Stimulated activated CD4-positive, alpha-beta T cell treated with anti-CD3 and anti-CD28 coated beads, Interleukin-12 subunit alpha, Interleukin-12 subunit beta, amount 100 ng/mL, for 48 hours (primary cell): ENCODE measurements around the gene KPNB1.
A peak's percentile ranks its signal among the peaks of the same experiment; 100 is the strongest.

Experiments
- DNase-seq, 3 donors: peaks; one replicate each; pipeline ENCODE4 v3.0.0-alpha.2; 2020; ENCODE audit warnings: low read depth in 2 of 3, low spot score in 1 of 3

Gene KPNB1

DNA sequence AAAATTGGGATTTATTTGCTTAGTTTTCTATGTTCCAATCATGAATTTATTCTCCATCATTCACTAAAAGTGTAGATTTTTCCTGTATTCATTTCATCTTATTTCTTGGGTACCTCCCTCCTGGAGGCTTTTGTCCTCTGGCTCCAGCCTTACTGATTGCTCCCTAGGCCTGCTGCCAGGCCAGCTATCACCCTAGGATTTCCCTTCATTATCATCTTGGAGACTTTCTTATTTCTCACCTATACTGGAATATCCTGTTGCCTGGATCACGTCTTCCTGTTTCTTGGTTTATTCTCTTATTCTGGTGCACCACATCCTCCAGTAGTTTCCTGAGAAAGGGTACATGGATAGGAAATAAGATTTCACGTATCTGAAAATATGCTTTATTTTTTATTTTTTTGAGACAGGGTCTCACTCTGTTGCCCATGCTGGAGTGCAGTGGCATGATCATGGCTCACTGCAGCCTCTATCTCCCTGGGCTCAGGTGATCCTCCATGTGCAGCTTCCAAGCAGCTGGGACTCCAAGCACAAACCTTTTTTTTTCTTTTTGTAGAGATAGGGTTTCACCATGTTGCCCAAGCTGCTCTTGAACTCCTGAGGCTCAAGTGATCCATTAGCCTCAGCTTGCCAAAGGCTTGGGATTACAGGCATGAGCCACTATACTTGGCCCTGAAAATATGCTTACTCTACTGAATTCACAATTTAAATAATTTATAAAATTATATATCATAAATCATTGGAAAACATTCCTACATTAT lies 13.3 kb upstream of the KPNB1 start:
- no peak for DNase-seq

DNA sequence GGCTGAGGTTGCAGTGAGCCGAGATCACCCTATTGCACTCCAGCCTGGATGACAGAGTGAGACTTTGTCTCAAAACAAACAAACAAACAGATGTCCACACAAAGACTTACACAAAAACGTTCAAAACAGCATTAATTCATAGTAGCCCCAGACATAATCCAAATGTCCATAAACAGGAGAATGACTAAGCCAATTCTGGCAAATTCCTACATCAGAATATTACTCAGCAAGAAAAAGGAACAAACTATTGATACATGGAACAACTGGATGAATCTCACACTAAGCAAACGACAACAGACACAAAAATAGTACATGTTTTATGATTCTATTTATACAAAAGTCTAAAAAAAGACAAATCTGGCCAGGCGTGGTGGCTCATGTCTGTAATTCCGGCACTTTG lies 10.8 kb upstream of the KPNB1 start:
- DNase-seq: no peak

DNA sequence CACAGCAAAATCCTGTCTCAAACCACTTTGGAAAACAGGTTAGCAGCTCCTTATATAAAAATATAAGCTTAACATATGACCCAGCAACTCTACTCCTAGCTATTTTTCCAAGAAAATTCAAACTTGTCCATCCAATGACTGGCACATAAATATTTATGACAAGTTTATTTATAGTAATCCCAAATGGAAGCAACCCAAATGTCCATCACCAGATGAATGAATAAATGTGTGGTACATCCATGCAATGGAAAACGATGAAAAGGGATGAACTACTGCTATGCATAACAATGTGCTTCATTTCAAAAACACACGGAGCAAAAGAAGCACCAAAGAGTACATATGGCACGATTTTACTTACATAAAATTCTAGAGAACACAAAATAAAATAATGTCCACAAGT lies 9.6 kb upstream of the KPNB1 start:
- DNase-seq: no peak

DNA sequence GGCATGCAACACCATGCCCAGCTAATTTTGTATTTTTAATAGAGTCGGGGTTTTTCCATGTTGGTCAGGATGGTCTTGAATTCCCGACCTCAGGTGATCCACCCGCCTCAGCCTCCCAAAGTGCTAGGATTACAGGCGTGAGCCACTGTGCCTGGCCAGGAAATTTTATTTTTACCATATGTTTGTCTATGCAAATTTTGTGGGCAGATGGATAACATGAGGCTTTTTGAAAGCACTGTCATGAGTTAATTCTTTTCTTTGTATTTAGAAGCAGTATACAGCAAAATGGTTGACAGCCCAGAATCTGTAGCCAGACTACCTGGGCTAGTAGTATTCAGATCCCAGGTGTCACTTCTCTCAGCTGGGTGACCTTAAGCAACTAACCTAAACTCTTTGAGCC lies 8.5 kb upstream of the KPNB1 start:
- no peak for DNase-seq

DNA sequence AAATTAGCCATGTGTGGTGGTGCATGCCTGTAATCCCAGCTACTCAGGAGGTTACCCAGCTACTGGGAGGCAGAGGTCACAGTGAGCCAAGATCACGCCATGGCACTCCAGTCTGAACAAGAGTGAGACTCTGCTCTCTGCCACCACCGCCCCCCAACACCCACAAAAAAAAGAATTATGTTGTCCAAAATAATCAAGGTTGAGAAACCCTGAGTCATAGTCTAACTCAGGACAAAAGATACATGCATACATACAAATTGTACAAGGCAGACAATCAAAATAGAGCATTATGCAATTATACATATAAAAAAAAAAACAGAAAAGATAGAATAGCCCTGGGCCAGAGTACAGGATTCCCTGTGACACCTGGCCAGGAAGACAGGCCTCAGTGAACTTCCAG lies 6.6 kb upstream of the KPNB1 start:
- DNase-seq: no peak

DNA sequence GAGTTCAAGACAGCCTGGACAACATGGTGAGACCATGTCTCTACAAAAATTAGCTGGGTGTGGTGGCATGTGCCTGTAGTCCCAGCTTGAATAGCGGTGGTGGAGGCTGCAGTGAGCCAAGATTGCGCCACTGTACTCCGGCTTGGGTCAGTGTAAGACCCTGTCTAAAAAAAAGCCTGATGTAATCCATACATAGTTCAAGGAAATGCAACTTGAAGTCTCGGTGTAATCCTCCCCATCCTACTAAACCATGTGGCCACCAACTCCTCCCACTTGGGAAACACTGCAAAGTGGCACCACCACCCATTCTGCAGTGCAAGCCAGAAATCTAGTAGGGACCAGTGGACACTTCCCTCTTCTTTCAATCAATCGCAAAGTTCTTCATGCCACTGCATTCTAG lies 5.4 kb upstream of the KPNB1 start:
- DNase-seq: no peak

DNA sequence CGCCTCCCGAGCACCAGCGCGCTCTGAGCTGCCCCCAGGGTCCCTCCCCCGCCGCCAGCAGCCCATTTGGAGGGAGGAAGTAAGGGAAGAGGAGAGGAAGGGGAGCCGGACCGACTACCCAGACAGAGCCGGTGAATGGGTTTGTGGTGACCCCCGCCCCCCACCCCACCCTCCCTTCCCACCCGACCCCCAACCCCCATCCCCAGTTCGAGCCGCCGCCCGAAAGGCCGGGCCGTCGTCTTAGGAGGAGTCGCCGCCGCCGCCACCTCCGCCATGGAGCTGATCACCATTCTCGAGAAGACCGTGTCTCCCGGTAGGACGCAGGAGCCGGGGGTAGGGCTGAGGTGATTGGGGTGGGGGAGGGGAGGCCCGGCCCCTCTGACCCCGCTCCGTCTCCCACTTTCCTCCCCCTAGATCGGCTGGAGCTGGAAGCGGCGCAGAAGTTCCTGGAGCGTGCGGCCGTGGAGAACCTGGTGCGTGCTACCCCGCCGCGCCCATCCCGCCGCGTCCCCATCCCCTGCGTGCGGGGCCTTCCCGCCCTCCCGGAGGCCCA lies 329 bp downstream of the KPNB1 start:
- DNase-seq: no peak

DNA sequence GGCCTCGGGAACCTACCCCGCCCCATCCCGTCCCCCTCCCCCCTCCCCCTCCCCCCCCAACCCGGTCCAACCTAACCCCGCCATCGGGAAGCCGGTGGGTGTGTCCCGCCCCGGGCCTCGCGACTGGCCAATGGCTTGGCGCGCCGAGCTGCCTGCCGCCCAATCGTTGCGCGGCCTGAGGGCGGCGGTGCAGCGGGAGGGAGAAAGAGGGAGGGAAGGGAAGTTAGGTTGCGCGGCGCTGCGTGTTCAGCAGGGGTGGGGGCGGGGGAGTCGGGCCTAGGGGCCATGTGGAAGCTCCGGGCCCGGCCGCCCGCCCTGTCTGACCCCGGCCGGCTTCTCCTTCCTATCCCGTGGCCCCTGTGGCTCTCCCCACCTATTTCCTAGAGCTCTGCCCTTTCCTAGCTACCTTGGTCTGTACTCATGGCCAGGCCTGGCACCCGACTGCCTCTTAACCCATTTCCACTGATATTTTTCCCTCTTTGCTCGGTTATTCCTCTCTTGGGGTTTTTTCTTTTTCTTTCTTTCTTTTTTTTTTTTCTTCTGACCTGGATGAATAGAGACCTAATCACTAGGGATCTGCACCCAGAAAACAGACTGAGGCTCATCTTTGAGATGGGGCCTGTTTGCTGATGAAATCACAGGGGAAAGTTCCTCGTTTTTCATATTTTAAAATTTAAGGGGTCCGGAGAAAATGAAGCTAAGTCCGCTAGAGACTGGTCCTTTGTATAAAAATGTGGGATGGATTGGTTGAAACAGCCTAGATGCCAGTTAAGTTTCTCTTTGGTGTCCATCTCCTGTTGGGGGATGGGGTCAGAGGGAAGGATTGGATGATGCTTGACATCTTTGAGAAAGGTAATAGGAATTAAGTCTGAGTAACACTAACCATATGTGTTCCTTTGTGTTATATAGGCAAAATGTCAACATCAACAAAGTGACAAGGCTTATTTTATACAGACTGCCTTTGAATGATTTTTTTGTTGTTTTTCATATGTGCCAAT lies 1.1 kb downstream of the KPNB1 start:
- DNase-seq: peak; percentile 85 to 95 (median 93)

DNA sequence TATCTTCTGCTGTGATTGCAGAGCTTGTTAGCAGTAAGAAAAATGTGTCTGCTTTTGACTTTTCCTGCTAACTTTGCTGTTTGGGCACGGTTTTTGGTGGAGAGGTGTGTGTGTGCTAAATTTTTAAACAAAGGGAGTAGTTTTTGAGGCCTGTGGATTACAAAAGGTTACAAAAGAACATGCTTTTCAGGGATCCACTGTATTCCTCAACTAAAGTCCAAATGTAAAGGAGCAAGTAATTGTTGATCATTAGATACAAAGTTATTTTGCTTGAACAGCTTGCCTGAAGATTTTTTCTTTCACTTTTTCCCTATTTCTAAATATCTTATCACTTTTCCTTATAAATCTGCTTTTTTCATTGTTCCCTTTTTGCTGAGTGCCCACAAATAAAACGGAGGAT lies 2.0 kb downstream of the KPNB1 start:
- DNase-seq: no peak

DNA sequence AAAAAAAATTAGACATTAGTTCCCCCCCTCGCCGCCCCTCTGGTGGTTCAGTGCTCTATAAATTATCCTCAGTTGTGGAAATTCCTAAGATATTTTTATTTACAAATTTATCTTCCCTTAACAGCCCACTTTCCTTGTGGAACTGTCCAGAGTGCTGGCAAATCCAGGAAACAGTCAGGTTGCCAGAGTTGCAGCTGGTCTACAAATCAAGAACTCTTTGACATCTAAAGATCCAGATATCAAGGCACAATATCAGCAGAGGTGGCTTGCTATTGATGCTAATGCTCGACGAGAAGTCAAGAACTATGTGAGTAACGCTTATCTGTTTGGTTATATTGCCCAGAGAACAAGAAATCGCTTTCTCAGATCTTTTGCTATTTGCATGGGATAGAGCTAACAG lies 2.9 kb downstream of the KPNB1 start:
- no peak for DNase-seq

DNA sequence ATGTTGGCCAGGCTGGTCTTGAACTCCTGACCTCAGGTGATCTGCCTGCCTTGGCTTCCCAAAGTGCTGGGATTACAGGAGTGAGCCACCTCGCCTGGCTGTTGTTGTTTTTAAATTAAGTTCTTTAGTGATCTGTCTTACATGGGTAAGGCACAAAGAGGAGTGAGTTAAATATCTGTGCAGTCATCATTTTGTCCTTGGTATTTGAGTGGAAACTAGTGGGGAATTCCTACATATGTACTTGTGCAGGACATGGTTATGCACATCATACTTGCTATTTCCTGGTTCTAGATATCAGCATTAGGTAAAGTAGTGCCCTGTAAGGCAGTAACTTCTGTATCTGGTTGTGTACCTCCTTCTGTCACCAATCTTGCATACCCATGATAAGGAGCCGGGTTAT lies 3.7 kb downstream of the KPNB1 start:
- no peak for DNase-seq

DNA sequence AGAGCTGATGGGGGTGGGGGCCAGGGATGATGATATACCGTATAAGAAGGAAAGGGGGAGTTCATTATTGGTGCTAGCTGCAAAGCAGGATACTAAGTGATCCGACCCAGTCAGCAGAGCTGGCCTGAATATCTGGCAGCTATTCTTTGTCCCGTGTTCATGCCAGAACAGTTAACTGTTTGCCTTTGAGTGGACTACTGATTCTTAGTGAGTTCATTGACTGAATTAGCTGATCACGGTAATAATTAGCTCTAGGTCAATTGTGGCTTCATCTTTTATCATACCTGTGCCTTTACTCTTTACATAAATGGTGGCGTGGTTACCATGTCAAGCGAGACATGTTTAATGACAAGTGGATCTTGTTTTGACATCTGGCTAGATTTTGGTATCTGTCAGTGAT lies 5.3 kb downstream of the KPNB1 start:
- no peak for DNase-seq

DNA sequence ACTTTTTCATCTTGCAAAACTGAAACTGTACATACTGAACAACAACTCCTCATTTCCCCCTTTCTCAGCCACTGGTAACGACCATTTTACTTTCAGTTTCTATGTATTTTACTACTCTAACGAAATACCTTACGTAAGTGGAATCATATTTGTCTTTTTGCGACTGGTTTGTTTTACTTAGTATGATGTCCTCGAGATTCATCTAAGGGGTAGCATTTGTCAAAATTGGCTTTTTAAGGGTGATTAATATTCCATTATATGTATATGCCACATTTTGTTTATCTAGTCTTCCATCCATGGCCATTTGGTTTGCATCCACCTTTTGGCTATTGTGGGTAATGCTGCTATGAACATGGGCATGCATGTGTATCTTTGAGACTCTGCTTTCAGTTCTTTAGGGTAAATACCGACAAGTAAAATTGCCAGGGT lies 10.4 kb downstream of the KPNB1 start:
- no peak for DNase-seq

DNA sequence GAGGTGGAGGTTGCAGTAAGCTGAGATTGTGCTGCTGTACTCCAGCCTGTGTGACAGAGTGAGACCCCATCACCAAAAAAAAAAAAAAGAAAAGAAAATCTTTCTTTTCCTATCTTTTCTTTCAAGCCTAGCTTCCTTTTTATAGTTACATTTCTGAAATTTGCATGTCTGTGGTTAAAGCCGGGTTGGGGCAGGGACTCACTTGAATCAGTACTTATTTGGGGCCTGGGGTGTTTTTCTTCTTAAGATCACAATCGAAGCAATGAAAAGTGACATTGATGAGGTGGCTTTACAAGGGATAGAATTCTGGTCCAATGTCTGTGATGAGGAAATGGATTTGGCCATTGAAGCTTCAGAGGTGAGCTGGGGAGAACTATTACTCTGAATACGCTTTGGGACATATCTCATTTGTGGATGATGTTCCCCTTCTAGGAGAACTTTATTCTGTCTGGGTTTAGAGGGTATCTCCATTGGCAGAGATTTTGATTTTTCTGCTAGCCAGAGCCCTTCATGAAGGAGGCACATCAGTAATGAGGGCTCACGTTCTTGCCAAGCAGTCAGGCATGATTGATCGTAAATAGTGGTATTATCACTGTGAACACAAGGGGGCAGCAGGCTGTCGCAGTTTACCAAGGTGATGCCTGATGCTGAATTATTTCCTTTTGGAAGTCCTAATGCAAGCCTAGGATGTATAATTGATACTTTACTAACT lies 14.3 kb downstream of the KPNB1 start:
- DNase-seq: peak; percentile 31 to 74 (median 40)

DNA sequence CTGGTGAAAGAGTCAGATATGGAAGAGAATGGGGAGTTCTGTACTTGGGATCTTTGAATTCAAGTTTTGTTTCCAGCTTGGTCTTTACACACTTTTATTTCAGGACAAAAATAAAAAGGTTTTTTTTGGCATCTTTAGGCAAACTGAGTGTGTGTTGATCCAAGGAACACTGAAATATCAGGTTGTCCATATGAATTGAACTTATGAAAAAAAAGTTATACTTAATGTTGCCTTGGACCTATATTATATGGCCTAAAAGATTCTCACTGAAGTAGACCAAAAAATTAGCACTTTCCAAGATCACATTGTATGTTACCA lies 14.9 kb downstream of the KPNB1 start:
- no peak for DNase-seq

DNA sequence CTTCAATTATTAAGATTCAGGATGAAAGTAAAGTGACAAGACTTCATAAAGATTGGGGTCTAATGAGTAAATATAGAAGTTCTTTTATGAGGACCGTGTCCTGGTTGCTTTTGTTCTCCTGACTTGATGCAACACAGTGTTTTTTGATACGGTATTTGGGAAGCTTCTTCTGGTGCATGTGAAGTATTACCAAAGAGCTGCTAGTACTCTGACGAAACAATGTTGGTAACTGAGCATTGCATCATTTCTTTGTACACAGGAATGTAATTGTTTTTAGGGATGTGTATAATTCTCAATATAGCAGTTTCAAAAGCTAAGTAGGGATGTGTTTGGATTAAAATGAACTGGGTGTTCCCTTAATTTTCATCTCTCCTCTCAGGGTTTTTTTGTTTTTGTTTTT lies 15.9 kb downstream of the KPNB1 start:
- DNase-seq: no peak

DNA sequence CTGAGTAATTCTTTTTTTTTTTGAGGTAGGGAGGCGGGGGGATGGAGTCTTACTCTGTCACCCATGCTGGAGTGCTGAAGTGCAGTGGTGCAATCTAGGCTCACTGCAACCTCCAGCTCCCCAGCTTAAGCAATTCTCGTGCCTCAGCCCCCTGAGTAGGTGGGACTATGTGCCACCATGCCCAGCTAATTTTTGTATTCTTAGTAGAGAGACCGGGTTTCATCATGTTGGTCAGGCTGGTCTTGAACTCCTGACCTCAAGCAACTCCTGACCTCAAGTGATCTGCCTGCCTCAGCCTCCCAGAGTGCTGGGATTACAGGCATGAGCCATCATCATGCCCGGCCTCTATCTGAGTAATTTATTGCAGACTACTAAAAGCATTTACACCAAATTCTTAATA lies 19.4 kb downstream of the KPNB1 start:
- no peak for DNase-seq

DNA sequence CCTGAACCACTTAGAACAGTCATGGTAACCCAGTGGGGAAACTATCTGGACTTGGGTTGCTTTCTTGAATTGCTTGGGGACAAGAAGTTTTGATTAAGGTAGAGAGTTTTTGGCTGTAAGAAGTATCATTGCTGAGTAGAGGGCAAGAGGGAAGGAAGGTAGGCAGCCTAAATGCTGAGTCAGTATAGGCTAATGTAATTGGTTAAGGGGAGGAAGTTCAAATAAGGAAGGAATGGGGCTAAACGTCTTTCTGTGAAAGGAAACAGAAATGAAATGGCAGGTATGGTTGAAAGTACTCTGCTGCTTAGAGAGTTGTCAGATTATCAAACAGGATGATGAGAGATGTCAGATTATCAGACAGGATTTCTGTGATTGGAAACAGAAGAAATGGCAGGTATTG lies 20.3 kb downstream of the KPNB1 start:
- no peak for DNase-seq

DNA sequence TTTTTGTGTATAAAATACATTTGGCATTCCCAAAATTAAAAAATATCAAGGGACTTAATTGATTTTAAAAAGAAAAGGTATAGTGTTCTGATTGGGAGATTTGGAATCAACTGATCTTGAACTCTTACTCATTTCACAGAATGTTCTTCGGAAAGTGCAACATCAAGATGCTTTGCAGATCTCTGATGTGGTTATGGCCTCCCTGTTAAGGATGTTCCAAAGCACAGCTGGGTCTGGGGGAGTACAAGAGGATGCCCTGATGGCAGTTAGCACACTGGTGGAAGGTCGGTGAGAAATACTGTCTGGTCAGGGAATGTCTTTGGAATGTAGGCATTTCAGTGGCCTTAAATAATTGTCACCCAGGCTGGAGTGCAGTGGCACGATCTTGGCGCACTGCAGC lies 24.8 kb downstream of the KPNB1 start:
- no peak for DNase-seq

DNA sequence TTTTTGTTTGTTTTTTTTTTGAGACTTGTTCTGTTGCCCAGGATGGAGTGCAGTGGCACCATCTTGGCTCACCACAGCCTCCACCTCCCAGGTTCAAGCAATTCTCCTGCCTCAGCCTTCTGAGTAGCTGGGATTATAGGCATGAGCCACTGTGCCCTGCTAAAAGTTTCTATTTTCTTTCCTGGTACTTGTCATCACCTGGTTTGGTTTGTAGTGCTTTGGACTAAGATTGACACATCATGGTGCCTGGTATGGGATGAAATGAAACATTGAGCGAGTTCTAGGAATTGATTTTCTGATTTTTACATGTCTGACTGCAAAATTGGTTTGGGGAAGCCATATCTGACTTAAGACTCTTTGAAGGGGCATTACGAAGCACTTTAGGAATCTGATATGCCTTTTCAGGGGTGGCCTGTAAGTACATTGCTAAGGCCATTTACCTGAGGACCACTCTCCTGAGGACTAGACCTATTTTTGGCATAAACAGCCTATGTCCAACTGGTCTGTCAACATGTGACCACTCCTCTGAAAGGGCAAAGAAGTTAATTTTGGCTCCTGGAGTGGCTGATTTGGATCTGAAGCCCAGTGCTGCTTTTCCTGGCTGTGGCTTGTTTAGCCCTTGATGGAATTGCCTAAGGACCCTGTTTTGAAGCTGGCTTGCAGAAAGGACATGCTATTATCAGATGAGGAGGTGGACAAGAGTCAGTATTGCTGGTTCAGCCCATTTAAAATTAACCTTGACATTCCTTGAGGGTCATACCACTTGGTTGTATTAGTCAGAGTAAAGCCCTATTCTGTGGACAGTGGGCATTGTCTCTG lies 25.9 kb downstream of the KPNB1 start:
- DNase-seq: no peak

DNA sequence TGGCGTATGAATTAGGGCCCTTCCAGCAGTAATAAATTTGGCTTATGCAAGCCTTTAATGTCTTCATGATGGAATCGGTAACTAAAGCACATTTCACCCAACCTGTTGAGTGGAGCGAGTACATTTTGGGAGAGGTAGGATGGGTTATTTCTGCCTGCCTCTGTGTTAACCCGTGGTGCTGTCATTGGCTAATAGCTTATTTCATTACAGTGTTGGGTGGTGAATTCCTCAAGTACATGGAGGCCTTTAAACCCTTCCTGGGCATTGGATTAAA lies 26.4 kb downstream of the KPNB1 start:
- no peak for DNase-seq
